ENCODE data around the gene RHOA.
"Not testable (repeated sequence)": the region's sequence is repeated elsewhere in the genome, so short reads cannot be mapped to it uniquely, and the experiment has no call there.

RHOA gene

DNA sequence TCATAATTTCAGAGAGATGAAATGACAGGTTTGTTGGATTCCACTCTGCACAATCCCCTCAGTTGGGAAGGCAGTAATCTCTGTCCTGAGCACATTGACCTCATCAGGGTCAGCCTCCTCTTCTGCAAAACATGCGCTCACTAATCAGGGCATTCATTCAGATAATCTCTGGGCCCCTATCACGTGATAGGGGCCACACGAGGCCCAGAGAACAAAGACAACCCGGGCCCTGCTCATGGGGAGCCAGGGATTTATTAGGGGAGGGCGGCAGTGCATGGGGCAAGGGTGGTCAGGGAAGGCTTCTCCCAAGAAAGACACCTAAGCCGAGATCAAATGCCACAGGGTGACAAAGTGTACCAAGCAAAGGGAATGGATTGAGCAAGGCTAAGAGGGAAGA lies 1.6 kb upstream of the RHOA start:
- no peak for DNase-seq (ENCODE audit: low read depth)
- H3K4me3 ChIP-seq (ENCODE audit: control insufficient read depth, low read depth, low read length), result peak overlapping the region; percentile 91
- TF ChIP-seq, protein P1, sequence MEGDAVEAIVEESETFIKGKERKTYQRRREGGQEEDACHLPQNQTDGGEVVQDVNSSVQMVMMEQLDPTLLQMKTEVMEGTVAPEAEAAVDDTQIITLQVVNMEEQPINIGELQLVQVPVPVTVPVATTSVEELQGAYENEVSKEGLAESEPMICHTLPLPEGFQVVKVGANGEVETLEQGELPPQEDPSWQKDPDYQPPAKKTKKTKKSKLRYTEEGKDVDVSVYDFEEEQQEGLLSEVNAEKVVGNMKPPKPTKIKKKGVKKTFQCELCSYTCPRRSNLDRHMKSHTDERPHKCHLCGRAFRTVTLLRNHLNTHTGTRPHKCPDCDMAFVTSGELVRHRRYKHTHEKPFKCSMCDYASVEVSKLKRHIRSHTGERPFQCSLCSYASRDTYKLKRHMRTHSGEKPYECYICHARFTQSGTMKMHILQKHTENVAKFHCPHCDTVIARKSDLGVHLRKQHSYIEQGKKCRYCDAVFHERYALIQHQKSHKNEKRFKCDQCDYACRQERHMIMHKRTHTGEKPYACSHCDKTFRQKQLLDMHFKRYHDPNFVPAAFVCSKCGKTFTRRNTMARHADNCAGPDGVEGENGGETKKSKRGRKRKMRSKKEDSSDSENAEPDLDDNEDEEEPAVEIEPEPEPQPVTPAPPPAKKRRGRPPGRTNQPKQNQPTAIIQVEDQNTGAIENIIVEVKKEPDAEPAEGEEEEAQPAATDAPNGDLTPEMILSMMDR (conservative IDR thresholded peaks at IDR 0.05; ENCODE audit: control insufficient read depth, insufficient read depth, low read depth, low read length), result no peak

DNA sequence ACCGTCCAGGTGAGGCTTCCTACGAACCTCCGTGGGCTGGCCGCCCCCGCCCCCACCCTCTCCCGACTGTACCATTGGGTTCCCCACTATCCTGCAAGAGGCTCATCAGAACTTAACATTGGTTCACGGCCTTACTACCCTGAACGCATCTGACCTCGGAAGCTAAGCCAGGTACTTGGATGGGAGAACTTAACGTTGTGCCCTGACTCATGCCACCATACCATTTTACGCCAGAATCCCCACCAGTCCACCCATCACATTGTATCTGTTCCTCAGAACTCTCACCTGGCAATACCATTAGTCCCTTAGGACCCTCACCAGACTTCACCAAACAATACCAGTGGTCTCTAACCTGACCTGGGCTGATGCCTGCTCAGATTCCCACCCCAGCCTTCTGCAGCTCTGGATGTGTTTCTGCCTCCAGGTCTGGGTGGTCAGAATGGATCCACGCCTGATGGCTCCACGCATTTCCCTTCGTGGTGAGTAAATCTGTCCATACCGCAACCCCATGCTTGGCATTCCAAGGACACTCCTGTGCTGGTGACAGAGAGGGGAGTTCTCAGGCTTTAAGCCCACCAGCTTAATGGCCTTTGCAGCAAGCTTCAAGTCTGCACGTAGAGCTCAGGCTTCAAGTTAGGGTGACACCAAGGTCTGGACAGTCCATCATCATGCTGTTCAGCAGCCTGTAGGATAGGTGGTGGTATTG lies 1.0 kb upstream of the RHOA start:
- DNase-seq (ENCODE audit: low read depth), result no peak
- H3K4me3 ChIP-seq (ENCODE audit: control insufficient read depth, low read depth, low read length), result peak overlapping the region; percentile 91
- TF ChIP-seq, protein P1 (conservative IDR thresholded peaks at IDR 0.05; ENCODE audit: control insufficient read depth, insufficient read depth, low read depth, low read length), result no peak

DNA sequence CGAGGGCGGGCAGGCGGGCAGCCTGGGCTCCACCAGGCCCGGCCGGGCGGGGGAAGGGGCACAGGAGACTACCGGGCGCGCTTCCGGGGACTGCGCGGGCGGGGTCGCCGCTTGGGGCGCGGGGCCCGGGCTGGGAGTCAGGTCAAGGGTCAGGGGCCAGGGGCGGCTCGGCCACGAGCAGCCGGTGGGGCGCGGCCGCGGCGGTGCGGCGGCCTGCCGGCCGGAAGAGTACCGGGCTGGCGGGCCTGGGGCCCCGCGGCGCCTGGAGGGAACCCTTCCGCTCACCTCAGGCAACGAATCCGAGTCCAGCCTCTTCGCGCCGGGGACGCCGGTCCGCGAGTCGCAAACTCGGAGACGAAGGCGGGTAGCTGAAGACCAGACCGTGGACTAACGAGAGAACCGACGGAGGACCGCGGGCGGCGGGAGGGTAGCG lies 225 bp downstream of the RHOA start:
- peak overlapping the region; percentile 96 for H3K4me3 ChIP-seq (ENCODE audit: control insufficient read depth, low read depth, low read length)
- DNase-seq (ENCODE audit: low read depth), result no peak
- TF ChIP-seq, protein P1 (conservative IDR thresholded peaks at IDR 0.05; ENCODE audit: control insufficient read depth, insufficient read depth, low read depth, low read length), result no peak

DNA sequence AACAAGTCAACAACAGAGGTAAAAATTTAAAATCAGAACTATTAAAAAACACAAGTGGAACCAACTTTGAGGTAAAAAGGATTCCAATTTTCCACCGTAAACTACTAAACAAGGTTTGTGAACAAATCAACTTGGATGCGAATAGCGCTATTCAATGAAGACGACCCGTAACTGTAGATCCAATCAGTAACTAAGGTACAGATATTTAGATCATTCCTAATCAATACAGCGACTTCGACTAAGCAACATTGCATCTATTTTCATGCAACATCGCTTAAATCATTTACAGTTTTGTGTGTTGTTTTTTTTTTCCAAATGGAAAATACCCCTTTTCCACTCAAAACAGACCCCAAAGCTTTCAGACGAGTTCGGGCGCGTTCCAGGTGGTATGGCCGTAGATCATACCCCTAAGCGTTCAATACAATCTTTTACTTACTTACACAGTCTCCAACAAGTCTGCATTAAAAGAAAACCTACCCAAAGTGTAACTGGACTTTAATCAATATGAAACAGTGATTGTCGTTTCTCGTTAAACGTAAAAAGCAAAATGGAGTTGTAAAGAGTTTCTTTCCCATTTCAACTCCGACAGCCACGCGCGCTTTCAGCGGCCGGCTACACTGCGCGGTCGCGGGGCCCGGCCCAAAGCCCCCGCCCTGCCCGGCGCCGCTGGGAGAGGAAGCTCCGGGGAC lies 786 bp downstream of the RHOA start:
- TF ChIP-seq, protein P1 (conservative IDR thresholded peaks at IDR 0.05; ENCODE audit: control insufficient read depth, insufficient read depth, low read depth, low read length), result no peak
- H3K4me3 ChIP-seq (ENCODE audit: control insufficient read depth, low read depth, low read length), result peak overlapping the region; percentile 96
- DNase-seq (ENCODE audit: low read depth), result no peak

DNA sequence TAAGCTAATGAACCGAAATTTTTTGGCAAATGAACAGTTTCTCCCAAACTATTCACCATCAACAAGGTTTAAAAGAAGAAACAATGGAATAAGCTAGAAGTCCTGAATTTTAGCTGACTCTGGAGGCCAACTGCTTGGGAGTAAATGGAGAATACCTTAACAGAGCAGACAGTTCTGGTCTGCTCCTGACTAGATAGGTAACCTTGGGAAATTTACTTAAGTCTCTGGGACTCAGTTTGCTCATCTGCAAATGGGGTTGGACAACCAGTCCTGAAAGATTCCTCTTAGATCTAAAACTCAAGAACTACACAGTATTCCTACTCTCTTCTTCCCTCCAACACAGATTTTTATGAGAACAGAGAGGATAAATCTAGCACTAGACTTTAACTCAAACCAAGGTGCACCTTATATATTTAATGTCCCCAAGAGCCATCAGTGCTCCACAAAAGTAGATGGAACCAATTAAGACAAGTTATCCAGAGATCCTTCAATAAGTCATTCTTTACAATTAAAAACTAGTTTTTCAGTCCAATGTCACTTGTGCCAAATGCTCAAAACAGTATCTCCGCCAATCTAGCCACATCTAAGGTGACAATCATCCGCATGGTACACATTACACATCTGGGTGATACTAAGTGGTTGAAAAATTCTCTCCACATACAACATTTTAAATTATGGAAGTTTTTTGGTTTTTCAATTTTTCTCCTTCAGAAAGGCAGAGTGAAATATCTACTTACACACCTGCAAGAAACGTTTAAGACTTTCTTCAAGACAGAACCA lies 1.5 kb downstream of the RHOA start:
- TF ChIP-seq, protein P1 (conservative IDR thresholded peaks at IDR 0.05; ENCODE audit: control insufficient read depth, insufficient read depth, low read depth, low read length), result no peak
- peak overlapping the region; percentile 96 for H3K4me3 ChIP-seq (ENCODE audit: control insufficient read depth, low read depth, low read length)
- DNase-seq (ENCODE audit: low read depth), result no peak

DNA sequence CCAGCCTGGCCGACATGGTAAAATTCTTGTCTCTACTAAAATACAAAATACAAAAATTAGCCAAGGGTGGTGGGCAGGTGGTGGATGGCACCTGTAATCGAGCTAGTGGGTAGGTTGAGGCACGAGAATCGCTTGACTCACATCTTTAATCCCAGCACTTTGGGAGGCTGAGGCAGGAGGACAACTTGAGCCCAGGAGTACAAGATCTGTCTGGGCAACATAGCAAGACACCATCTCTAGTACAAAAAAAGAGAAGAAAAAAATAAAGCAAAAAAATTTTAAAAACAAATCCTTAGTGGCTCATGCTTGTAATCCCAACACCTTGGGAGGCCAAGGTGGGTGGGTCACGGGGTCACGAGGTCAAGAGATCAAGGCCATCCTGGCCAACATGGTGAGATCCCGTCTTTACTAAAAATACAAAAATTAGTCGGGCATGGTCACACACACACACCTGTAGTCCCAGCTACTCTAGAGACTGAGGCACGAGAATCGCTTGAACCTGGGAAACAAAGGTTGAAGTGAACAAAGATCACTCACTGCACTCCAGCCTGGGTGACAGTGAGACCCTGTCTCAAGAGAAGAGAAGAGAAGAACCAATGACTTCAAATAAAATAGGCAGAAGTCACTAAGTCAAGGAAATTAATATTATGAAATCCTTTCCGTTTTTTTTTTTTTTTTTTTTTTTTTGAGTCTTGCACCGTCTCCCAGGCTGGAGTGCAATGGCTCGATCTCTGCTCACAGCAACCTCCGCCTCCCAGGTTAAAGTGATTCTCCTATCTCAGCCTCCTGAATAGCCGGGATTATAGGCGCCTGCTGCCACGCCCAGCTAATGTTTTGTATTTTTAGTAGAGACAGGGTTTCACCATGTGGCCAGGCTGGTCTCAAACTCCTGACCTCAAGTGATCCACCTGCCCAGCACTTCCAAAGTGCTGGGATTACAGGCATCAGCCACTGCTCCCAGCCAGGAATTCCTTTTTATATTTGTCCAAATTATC lies 4.9 kb downstream of the RHOA start:
- no peak for DNase-seq (ENCODE audit: low read depth)
- TF ChIP-seq, protein P1 (conservative IDR thresholded peaks at IDR 0.05; ENCODE audit: control insufficient read depth, insufficient read depth, low read depth, low read length), result no peak
- H3K4me3 ChIP-seq (ENCODE audit: control insufficient read depth, low read depth, low read length), result no peak overlapping the region

DNA sequence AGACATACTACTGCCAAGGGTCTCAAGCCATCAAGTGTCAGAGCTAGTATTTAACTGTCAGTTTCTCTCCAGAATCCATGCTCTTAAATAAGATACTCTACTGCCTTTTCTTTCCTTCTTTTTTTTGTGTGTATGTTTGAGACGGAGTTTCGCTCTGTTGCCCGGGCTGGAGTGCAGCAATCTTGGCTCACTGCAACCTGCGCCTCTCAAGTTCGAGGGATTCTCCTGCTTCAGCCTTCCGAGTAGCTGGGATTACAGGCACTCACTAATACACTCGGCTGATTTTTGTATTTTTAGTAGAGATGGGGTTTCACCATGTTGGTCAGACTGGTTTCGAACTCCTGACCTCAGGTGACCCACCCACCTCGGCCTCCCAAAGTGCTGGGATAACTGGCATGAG lies 6.2 kb downstream of the RHOA start:
- DNase-seq (ENCODE audit: low read depth); H3K4me3 ChIP-seq (ENCODE audit: control insufficient read depth, low read depth, low read length): not testable (repeated sequence)
